Erythroblast (primary cell): ENCODE data around the gene MRPL46.

Experiments used
- GATA1 ChIP-seq: IDR thresholded peaks from 2 replicates; pipeline ENCODE4 v1.6.1; 2011; ENCODE audit warnings: low read depth, mild to moderate bottlenecking, control low read depth, low read length, moderate library complexity
- POLR2A ChIP-seq: IDR thresholded peaks from 2 replicates; pipeline ENCODE4 v1.6.1; 2011; ENCODE audit warnings: mild to moderate bottlenecking, low read length

GRCh38 chr15:88453651-88454050 lies 13.5 kb downstream of the MRPL46 start:
- TF ChIP-seq POLR2A = no peak
- TF ChIP-seq GATA1 = no peak
